IMR-90 (cell line): ENCODE data around the gene DLG5. TPM values are rescaled to one million over a fixed set of nuclear protein-coding genes. Genes with fewer than 3 reads are reported as not detected.

Experiments
- ATAC-seq: fragments of 200-7000 bp; cut with Tn5 transposase; 2 replicates; pipeline ENCODE4 v1.9.1; 2020; ENCODE audit warnings: low read depth, mild to moderate bottlenecking, moderate library complexity
- BruUV-seq: library from RNA; stranded (reverse); fragments of 400-500 nt; replicated peaks from 2 replicates; lab custom pipeline; 2021; lab: Mats Ljungman, UMichigan
- CTCF ChIA-PET: fragments of 300-600 bp; formaldehyde crosslinking; extraction: SDS; loops from one replicate; lab custom pipeline; 2021; ENCODE audit warnings: antibody characterized with exemption; lab: Yijun Ruan, JAX
- POLR2A ChIA-PET: fragments of 300-600 bp; sonication (Branson Sonifier 250); formaldehyde crosslinking; loops from one replicate; lab custom pipeline; 2022; ENCODE audit warnings: antibody characterized with exemption; ENCODE audit not compliant: unreplicated experiment; lab: Charles Lee
- DNase-seq: peaks from one replicate; pipeline ENCODE4 v3.0.0; 2013
- H2AFZ ChIP-seq: replicated peaks from 2 replicates; pipeline ENCODE3; 2013; ENCODE audit warnings: low read length, mild to moderate bottlenecking; ENCODE audit not compliant: poor library complexity
- H2AK5ac ChIP-seq: 2 replicates; pipeline ENCODE4 v1.6.1; 2013; ENCODE audit warnings: low read depth, low read length, inconsistent platforms
- H2AK9ac ChIP-seq: replicated peaks from 2 replicates; pipeline ENCODE3; 2013; ENCODE audit warnings: mild to moderate bottlenecking, low read depth, low read length, moderate library complexity; ENCODE audit not compliant: poor library complexity
- H2BK120ac ChIP-seq: 2 replicates; pipeline ENCODE4 v1.6.1; 2013; ENCODE audit warnings: low read depth, low read length, inconsistent platforms
- H2BK15ac ChIP-seq: 3 replicates; pipeline ENCODE4 v1.6.1; 2013; ENCODE audit warnings: low read depth, low read length, inconsistent platforms
- H2BK20ac ChIP-seq: 2 replicates; pipeline ENCODE4 v1.6.1; 2013; ENCODE audit warnings: low read depth, mild to moderate bottlenecking, inconsistent platforms, low read length, moderate library complexity
- H2BK5ac ChIP-seq: 2 replicates; pipeline ENCODE4 v1.6.1; 2013; ENCODE audit warnings: mild to moderate bottlenecking, low read depth, low read length, inconsistent platforms; ENCODE audit not compliant: poor library complexity, severe bottlenecking
- H3K14ac ChIP-seq: replicated peaks from 2 replicates; pipeline ENCODE4 v1.6.1; 2013; ENCODE audit warnings: low read depth, low read length, inconsistent platforms
- H3K18ac ChIP-seq: 2 replicates; pipeline ENCODE4 v1.6.1; 2013; ENCODE audit warnings: low read depth, low read length, control low read depth
- H3K23ac ChIP-seq: 2 replicates; pipeline ENCODE4 v1.6.1; 2013; ENCODE audit warnings: low read depth, low read length, inconsistent platforms
- H3K27ac ChIP-seq: 2 replicates; pipeline ENCODE4 v1.5.1; 2013; ENCODE audit warnings: mild to moderate bottlenecking, control low read depth, low read length; ENCODE audit not compliant: insufficient read depth
- H3K27me3 ChIP-seq: 2 replicates; pipeline ENCODE4 v1.6.1; 2013; ENCODE audit warnings: low read length; ENCODE audit not compliant: control insufficient read depth, insufficient read depth
- H3K36me3 ChIP-seq: 2 replicates; pipeline ENCODE4 v1.6.1; 2013; ENCODE audit warnings: low read length, mixed read lengths; ENCODE audit not compliant: control insufficient read depth, insufficient read depth
- H3K4ac ChIP-seq: 2 replicates; pipeline ENCODE4 v1.6.1; 2013; ENCODE audit warnings: low read depth, low read length, inconsistent platforms
- H3K4me1 ChIP-seq: 2 replicates; pipeline ENCODE4 v1.6.1; 2013; ENCODE audit warnings: low read length, mixed read lengths; ENCODE audit not compliant: control insufficient read depth, insufficient read depth
- H3K4me2 ChIP-seq: 2 replicates; pipeline ENCODE4 v1.6.1; 2013; ENCODE audit warnings: low read depth, mild to moderate bottlenecking, control low read depth, low read length, moderate library complexity
- H3K4me3 ChIP-seq: 2 replicates; pipeline ENCODE4 v1.5.1; 2013; ENCODE audit warnings: low read depth, mild to moderate bottlenecking, control low read depth, low read length, moderate library complexity; ENCODE audit not compliant: insufficient read depth
- H3K56ac ChIP-seq: 2 replicates; pipeline ENCODE4 v1.6.1; 2013; ENCODE audit warnings: low read length, inconsistent platforms; ENCODE audit not compliant: insufficient read depth; ENCODE audit errors: extremely low read depth
- H3K79me1 ChIP-seq, 2 experiments: 2 replicates each; pipeline ENCODE4 v1.6.1; 2013; ENCODE audit warnings: low read length in 2 of 2, inconsistent platforms in 1 of 2, low read depth in 1 of 2
- H3K9ac ChIP-seq: 2 replicates; pipeline ENCODE4 v1.6.1; 2013; ENCODE audit warnings: low read depth, low read length, control low read depth
- H3K9me1 ChIP-seq: 2 replicates; pipeline ENCODE4 v1.6.1; 2013; ENCODE audit warnings: low read length, inconsistent platforms; ENCODE audit not compliant: insufficient read depth
- H3K9me3 ChIP-seq: 2 replicates; pipeline ENCODE4 v1.6.1; 2013; ENCODE audit warnings: low read length; ENCODE audit not compliant: control insufficient read depth, insufficient read depth
- H4K20me1 ChIP-seq: 2 replicates; pipeline ENCODE4 v1.6.1; 2013; ENCODE audit warnings: low read length, inconsistent platforms; ENCODE audit not compliant: insufficient read depth
- H4K5ac ChIP-seq: 2 replicates; pipeline ENCODE4 v1.6.1; 2013; ENCODE audit warnings: mild to moderate bottlenecking, low read depth, low read length, control low read depth
- H4K8ac ChIP-seq, 2 experiments: 2 replicates each; pipeline ENCODE4 v1.6.1; 2013; ENCODE audit warnings: low read depth in 2 of 2, low read length in 2 of 2, control low read depth in 1 of 2, inconsistent platforms in 1 of 2
- H4K91ac ChIP-seq: 2 replicates; pipeline ENCODE4 v1.6.1; 2013; ENCODE audit warnings: low read depth, low read length, inconsistent platforms; ENCODE audit not compliant: insufficient read depth
- BHLHE40 ChIP-seq: fragments of 150-350 bp; IDR thresholded peaks from 2 replicates; pipeline ENCODE4 v1.6.1; 2016; ENCODE audit warnings: mild to moderate bottlenecking, low read depth, low read length
- CEBPB ChIP-seq: IDR thresholded peaks from 2 replicates; pipeline ENCODE4 v1.6.1; 2012; ENCODE audit warnings: low read depth, low read length, improper control_type of control experiment
- CHD1 ChIP-seq: IDR thresholded peaks from 2 replicates; pipeline ENCODE4 v1.6.1; 2012; ENCODE audit warnings: low read depth, low read length, improper control_type of control experiment
- FOS ChIP-seq: fragments of 150-350 bp; IDR thresholded peaks from 2 replicates; pipeline ENCODE4 v1.6.1; 2016; ENCODE audit warnings: low read depth, low read length
- MAFK ChIP-seq: IDR thresholded peaks from 2 replicates; pipeline ENCODE4 v1.6.1; 2012; ENCODE audit warnings: low read depth, low read length, improper control_type of control experiment
- MAZ ChIP-seq: IDR thresholded peaks from 2 replicates; pipeline ENCODE4 v1.6.1; 2012; ENCODE audit warnings: low read depth, mild to moderate bottlenecking, low read length, improper control_type of control experiment, moderate library complexity, borderline replicate concordance
- MXI1 ChIP-seq: IDR thresholded peaks from 2 replicates; pipeline ENCODE4 v1.6.1; 2012; ENCODE audit warnings: low read depth, mild to moderate bottlenecking, low read length, moderate library complexity, borderline replicate concordance
- NFE2L2 ChIP-seq: fragments of 150-350 bp; IDR thresholded peaks from 2 replicates; pipeline ENCODE4 v1.6.1; 2016; ENCODE audit warnings: low read depth, mild to moderate bottlenecking, low read length
- POLR2A ChIP-seq: IDR thresholded peaks from 2 replicates; pipeline ENCODE4 v1.6.1; 2012; ENCODE audit warnings: mild to moderate bottlenecking, low read depth, low read length
- RAD21 ChIP-seq: IDR thresholded peaks from 2 replicates; pipeline ENCODE4 v1.6.1; 2012; ENCODE audit warnings: low read length, improper control_type of control experiment
- RCOR1 ChIP-seq: IDR thresholded peaks from 2 replicates; pipeline ENCODE4 v1.6.1; 2012; ENCODE audit warnings: mild to moderate bottlenecking, low read length, improper control_type of control experiment; ENCODE audit not compliant: insufficient replicate concordance
- RFX5 ChIP-seq: IDR thresholded peaks from 2 replicates; pipeline ENCODE4 v1.8.0; 2012; ENCODE audit warnings: low read depth, mild to moderate bottlenecking, low read length, moderate library complexity
- SMC3 ChIP-seq: fragments of 150-350 bp; IDR thresholded peaks from 2 replicates; pipeline ENCODE4 v1.6.1; 2016; ENCODE audit warnings: low read depth, mild to moderate bottlenecking, antibody characterized with exemption, low read length, moderate library complexity
- WGBS, 2 experiments: methylation state at CpG; one replicate each; pipeline versions ENCODE4 v1.1.5 to v1.1.7; 2013; ENCODE audit warnings: missing lambda C conversion rate in 2 of 2; ENCODE audit not compliant: insufficient read length in 1 of 2; ENCODE audit errors: extremely low coverage in 2 of 2; 5-methylcytosine and 5-hydroxymethylcytosine counted together
- dilution Hi-C: fragments of 300-500 bp; cut with HindIII; formaldehyde crosslinking; loops from one replicate; pipeline ENCODE4 v1.14.3; 2018; ENCODE audit warnings: low sequenced_read_pairs; ENCODE audit not compliant: unreplicated experiment
- in situ Hi-C: fragments of 300-500 bp; cut with MboI; formaldehyde crosslinking; loops from 3 replicates; pipeline ENCODE4 v1.14.3; 2019; ENCODE audit warnings: low sequenced_read_pairs, inconsistent platforms, mixed read lengths
- intact Hi-C: fragments of 100-400 bp; cut with micrococcal nuclease; formaldehyde crosslinking; loops from 2 replicates; pipeline ENCODE4 v1.10.0; 2022
- polyA plus RNA-seq, 3 experiments: library from polyadenylated mRNA; depleted of rRNA; stranded (reverse); fragments of >200 nt; gene quantifications; 2 replicates each; pipeline ENCODE4 v1.2.3, GENCODE V29; 2012; ENCODE audit warnings: low replicate concordance in 1 of 3
- total RNA-seq: library from RNA; depleted of rRNA; stranded (reverse); fragments of >200 nt; gene quantifications from 2 replicates; pipeline ENCODE4 v1.2.3, GENCODE V29; 2012
- TF ChIP-seq, protein P1 (sequence below): fragments of 150-350 bp; IDR thresholded peaks from 2 replicates; pipeline ENCODE4 v1.6.1; 2017; ENCODE audit warnings: mild to moderate bottlenecking, antibody characterized with exemption, low read length, low read depth
- TF ChIP-seq, protein P2 (sequence below): fragments of 150-350 bp; IDR thresholded peaks from 2 replicates; pipeline ENCODE4 v1.6.1; 2016; ENCODE audit warnings: low read depth, mild to moderate bottlenecking, low read length, moderate library complexity, borderline replicate concordance
- TF ChIP-seq, protein P3 (sequence below): conservative IDR thresholded peaks from 2 replicates; pipeline ENCODE4 v1.5.1; 2012; ENCODE audit warnings: mild to moderate bottlenecking, low read depth, low read length, improper control_type of control experiment

Gene DLG5
- total and polyA plus RNA-seq, 2 of the 4 experiments (the other 2 are of a cell fraction): 12.7 to 28.7 TPM

DNA sequence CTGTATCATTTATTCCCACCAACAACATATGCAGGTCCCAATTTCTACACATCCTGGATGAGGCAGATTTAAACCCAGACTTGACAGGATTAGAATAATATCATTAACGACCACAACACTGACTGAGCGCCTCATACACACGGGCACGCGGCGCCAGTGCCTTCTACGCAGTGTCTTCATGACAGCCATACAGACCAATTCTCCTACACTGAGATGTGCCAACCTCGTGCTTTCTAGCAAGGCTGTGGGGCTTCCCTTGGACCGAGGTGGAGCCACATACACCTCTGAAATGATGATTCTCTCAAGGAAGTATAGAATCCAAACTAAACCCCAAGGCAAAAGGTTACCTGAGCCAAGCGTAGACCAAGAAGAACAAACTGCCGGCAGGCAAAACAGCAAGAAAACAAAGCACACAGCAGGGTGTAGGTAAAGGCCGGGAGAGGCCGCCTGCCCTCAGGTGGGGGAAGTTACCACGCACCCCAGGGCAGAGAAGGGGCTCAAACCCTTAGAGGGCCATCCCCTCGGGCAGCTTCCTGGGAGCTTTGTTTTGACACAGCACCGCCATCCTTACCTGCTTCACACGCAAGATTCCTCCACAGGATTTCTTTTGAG, 75.8 kb downstream of the DLG5 start:
- POLR2A ChIA-PET: no interaction called here
- Histone ChIP-seq H3K4ac (no peak overlapping the region), H3K9me1 (0 out of 2 replicates have a peak, but pooled peaks cover 7% of the 10 kb centered on the region), H3K27ac (no peak overlapping the region), H2AFZ (no peak overlapping the region), H3K4me2 (no peak overlapping the region), H3K23ac (no peak overlapping the region), H2BK20ac (no peak overlapping the region), H3K9me3 (no peaks in the 10 kb centered on the region), H3K14ac (no peak overlapping the region), H3K27me3 (no peaks in the 10 kb centered on the region), H2BK120ac (no peak overlapping the region), H3K18ac (no peak overlapping the region), H3K9ac (no peak overlapping the region), H2BK15ac (no peak overlapping the region), H3K4me1 (peaks cover 10% of the 10 kb centered on the region; the same call in 1 of the 2 replicates), H3K36me3 (peaks cover 33% of the 10 kb centered on the region), H2BK5ac (no peak overlapping the region), H3K56ac (no peak overlapping the region), H4K5ac (no peak overlapping the region), H3K79me1 (peaks cover 14 to 73% of the 10 kb centered on the region in 2 experiments), H2AK5ac (no peak overlapping the region), H3K4me3 (no peak overlapping the region), H4K8ac (no peak overlapping the region), H4K91ac (no peak overlapping the region), H2AK9ac (no peak overlapping the region), H4K20me1 (peaks cover 14% of the 10 kb centered on the region; the same call in 1 of the 2 replicates)
- dilution Hi-C loops (no loop called here), in situ Hi-C loops (no loop called here), intact Hi-C loops (no loop called here)
- CTCF ChIA-PET: no interaction called here
- BruUV-seq: no TSS peak
- ATAC-seq: no peak
- 90% methylated on average over 4 of the region's 17 CpGs; no CpG with 5 or more reads in 1 of the 2 experiments for WGBS, 2 experiments
- DNase-seq: no peak
- TF ChIP-seq, protein P1, sequence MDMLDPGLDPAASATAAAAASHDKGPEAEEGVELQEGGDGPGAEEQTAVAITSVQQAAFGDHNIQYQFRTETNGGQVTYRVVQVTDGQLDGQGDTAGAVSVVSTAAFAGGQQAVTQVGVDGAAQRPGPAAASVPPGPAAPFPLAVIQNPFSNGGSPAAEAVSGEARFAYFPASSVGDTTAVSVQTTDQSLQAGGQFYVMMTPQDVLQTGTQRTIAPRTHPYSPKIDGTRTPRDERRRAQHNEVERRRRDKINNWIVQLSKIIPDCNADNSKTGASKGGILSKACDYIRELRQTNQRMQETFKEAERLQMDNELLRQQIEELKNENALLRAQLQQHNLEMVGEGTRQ: no peak
- no peak for TF ChIP-seq MXI1
- no peak for TF ChIP-seq MAFK
- TF ChIP-seq, protein P2, sequence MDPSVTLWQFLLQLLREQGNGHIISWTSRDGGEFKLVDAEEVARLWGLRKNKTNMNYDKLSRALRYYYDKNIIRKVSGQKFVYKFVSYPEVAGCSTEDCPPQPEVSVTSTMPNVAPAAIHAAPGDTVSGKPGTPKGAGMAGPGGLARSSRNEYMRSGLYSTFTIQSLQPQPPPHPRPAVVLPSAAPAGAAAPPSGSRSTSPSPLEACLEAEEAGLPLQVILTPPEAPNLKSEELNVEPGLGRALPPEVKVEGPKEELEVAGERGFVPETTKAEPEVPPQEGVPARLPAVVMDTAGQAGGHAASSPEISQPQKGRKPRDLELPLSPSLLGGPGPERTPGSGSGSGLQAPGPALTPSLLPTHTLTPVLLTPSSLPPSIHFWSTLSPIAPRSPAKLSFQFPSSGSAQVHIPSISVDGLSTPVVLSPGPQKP: no peak
- no peak for TF ChIP-seq NFE2L2
- no peak for TF ChIP-seq POLR2A
- TF ChIP-seq CHD1: no peak
- TF ChIP-seq CEBPB: no peak
- TF ChIP-seq, protein P3, sequence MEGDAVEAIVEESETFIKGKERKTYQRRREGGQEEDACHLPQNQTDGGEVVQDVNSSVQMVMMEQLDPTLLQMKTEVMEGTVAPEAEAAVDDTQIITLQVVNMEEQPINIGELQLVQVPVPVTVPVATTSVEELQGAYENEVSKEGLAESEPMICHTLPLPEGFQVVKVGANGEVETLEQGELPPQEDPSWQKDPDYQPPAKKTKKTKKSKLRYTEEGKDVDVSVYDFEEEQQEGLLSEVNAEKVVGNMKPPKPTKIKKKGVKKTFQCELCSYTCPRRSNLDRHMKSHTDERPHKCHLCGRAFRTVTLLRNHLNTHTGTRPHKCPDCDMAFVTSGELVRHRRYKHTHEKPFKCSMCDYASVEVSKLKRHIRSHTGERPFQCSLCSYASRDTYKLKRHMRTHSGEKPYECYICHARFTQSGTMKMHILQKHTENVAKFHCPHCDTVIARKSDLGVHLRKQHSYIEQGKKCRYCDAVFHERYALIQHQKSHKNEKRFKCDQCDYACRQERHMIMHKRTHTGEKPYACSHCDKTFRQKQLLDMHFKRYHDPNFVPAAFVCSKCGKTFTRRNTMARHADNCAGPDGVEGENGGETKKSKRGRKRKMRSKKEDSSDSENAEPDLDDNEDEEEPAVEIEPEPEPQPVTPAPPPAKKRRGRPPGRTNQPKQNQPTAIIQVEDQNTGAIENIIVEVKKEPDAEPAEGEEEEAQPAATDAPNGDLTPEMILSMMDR: no peak
- no peak for TF ChIP-seq BHLHE40
- no peak for TF ChIP-seq RAD21
- no peak for TF ChIP-seq RCOR1
- no peak for TF ChIP-seq SMC3
- no peak for TF ChIP-seq RFX5
- TF ChIP-seq MAZ: no peak
- TF ChIP-seq FOS: no peak
